Lower leg skin (tissue), 4 donors: ENCODE measurements around the gene ST6GALNAC3. TPM values are rescaled to one million over a fixed set of nuclear protein-coding genes. Genes with fewer than 3 reads are reported as not detected.

ENCODE experiments used
- DNase-seq, 2 donors: peaks; one replicate each; pipeline ENCODE4 v3.0.0-alpha.2; 2019; ENCODE audit warnings: low spot score in 2 of 2
- H3K4me3 ChIP-seq: fragments of 200-600 bp; sonication (generic); 2 replicates; pipeline ENCODE4 v1.5.1; 2017; ENCODE audit warnings: mild to moderate bottlenecking, low read depth; ENCODE audit not compliant: poor library complexity, severe bottlenecking
- CTCF ChIP-seq, 3 donors: fragments of 450-650 bp; IDR thresholded peaks; one replicate each; pipeline ENCODE4 v1.5.1; 2016; ENCODE audit warnings: antibody characterized with exemption in 3 of 3, mild to moderate bottlenecking in 3 of 3, moderate library complexity in 2 of 3
- POLR2A ChIP-seq, 2 donors: fragments of 450-650 bp; IDR thresholded peaks; one replicate each; pipeline ENCODE4 v1.6.1; 2016 to 2017; ENCODE audit warnings: antibody characterized with exemption in 2 of 2, mild to moderate bottlenecking in 1 of 2, moderate library complexity in 1 of 2
- WGBS, 2 donors: methylation state at CpG; one replicate each; pipeline ENCODE4 v1.1.5; 2018; 5-methylcytosine and 5-hydroxymethylcytosine counted together
- intact Hi-C: fragments of 100-400 bp; cut with DNase I; formaldehyde crosslinking; loops from one replicate; pipeline ENCODE4 v1.15.0; 2023; ENCODE audit warnings: low total_unique reads
- total RNA-seq, 4 donors: library from RNA; depleted of rRNA; stranded (reverse); fragments of >200 nt; gene quantifications; one replicate each; pipeline ENCODE4 v1.1.0, GENCODE V29; 2016

The ST6GALNAC3 gene
- total RNA-seq, 4 donors from 2014 or later: 1.5 to 3.8 (median 3.0) TPM

DNA sequence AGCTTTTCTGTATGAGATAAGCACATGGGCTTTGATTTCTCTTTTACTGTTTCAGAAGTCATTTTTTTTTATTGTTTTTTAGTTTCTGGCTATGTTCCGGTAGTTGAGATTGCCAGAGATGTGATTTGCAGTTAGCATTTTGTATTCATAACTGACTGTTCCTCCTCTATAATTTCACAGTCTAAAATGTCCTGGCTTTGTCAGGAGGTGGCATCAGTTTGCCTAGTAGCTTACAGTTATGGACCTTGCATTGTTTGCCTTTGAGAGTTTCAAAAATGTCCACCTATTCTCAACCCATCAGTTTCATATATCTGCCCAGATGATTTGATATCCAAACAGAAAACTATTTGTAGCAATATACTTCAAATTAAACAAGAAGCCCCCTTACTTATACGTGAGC, 39.5 kb upstream of the ST6GALNAC3 start:
- TF ChIP-seq POLR2A (IDR thresholded peaks at IDR 0.05) (no peak), CTCF (IDR thresholded peaks at IDR 0.05) (no peak)
- no peak overlapping the region for H3K4me3 ChIP-seq
- 63 to 94% methylated on average over 2 of the region's 2 CpGs for WGBS, 2 donors
- DNase-seq: no peak
- intact Hi-C loops: no loop called here

GRCh38 chr1:76037324-76037723, 37.2 kb upstream of the ST6GALNAC3 start:
- H3K4me3 ChIP-seq: no peak overlapping the region
- DNase-seq: no peak
- 71 to 76% methylated on average over 4 of the region's 4 CpGs for whole genome bisulfite sequencing, 2 donors
- TF ChIP-seq CTCF (IDR thresholded peaks at IDR 0.05) (no peak), POLR2A (IDR thresholded peaks at IDR 0.05) (no peak)
- intact Hi-C loops: no loop called here

- intact Hi-C loops: no loop called here
- no peak for TF ChIP-seq POLR2A (IDR thresholded peaks at IDR 0.05)
- TF ChIP-seq CTCF (IDR thresholded peaks at IDR 0.05): no peak
- WGBS, 2 donors: 54 to 70% methylated on average over 3 of the region's 3 CpGs
- H3K4me3 ChIP-seq: no peak overlapping the region
- no peak for DNase-seq
Measured at GRCh38 chr1:76038287-76039004, 36.1 kb upstream of the ST6GALNAC3 start.

- intact Hi-C loops: no loop called here
- 90 to 93% methylated on average over 2 of the region's 2 CpGs for WGBS, 2 donors
Measured at GRCh38 chr1:76046149-76046548, 28.4 kb upstream of the ST6GALNAC3 start.

DNA sequence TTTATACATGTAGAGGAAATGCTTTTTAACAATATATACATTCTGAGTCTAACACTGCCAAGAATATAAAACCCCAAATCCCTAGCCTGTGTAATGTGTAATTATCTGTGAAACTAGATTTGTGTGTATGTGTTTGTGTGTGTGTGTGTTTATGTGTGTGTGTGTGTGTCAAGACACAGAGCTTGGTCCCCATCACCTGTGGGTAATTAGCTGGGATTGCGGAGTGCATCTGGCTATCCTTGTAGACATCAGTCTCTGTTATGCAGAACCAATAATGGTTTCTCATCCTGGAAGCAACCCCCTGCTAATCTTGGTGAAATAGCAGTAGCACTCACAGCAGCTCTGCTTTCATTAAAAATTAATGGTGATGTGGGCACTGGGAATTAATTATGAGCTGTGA, 26.3 kb upstream of the ST6GALNAC3 start:
- no peak for TF ChIP-seq POLR2A (IDR thresholded peaks at IDR 0.05)
- no peak for TF ChIP-seq CTCF (IDR thresholded peaks at IDR 0.05)
- 67 to 77% methylated on average over 1 of the region's 1 CpG for WGBS, 2 donors
- H3K4me3 ChIP-seq: no peak overlapping the region
- DNase-seq: no peak
- intact Hi-C loops: no loop called here

More at GRCh38 chr1:76046149-76046548, 28.4 kb upstream of the ST6GALNAC3 start:
- DNase-seq: no peak
- no peak for TF ChIP-seq POLR2A (IDR thresholded peaks at IDR 0.05)
- TF ChIP-seq CTCF (IDR thresholded peaks at IDR 0.05): no peak
- H3K4me3 ChIP-seq: no peak overlapping the region

GRCh38 chr1:76048926-76049325, 25.6 kb upstream of the ST6GALNAC3 start:
- WGBS, 2 donors: 19 to 28% methylated on average over 1 of the region's 1 CpG
- DNase-seq: no peak
- no peak overlapping the region for H3K4me3 ChIP-seq
- intact Hi-C loops: no loop called here
- TF ChIP-seq POLR2A (IDR thresholded peaks at IDR 0.05): no peak
- no peak for TF ChIP-seq CTCF (IDR thresholded peaks at IDR 0.05)
